ENCODE results near the gene L1CAM.

Gene L1CAM

DNA sequence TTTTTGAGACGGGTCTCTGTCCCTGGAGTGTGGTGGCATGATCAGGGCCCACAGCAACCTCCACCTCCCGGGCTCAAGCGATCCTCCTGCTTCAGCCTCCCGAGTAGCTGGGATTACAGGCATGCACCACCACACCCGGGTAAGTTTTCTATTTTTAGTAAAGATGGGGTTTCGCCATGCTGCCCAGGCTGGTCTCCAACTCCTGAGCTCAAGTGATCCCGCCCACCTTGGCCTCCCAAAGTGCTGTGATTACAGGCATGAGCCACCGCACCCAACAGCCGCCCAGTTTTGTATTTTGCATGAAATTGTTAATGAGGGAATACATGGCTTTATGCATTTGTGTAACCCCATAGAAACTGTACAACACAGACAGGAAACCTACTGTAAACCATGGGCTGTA lies 42.9 kb upstream of the L1CAM start:
- H3K4me1 ChIP-seq (ENCODE audit: insufficient read depth, low read length), result peaks cover 75% of the 10 kb centered on the region
- no peaks in the 10 kb centered on the region for H3K27me3 ChIP-seq (ENCODE audit: insufficient read depth, low read length, poor library complexity)
- H4K20me1 ChIP-seq (ENCODE audit: insufficient read depth, low read length), result peaks cover 5% of the 10 kb centered on the region; the same call in 1 of the 2 replicates
- peak overlapping the region; percentile 46 for H3K27ac ChIP-seq (ENCODE audit: low read length)
- H3K36me3 ChIP-seq (ENCODE audit: insufficient read depth, low read length), result peaks cover 55% of the 10 kb centered on the region
- ATAC-seq (ENCODE audit: insufficient read depth, low read depth), result no peak
- no peak overlapping the region for H2AFZ ChIP-seq (ENCODE audit: low read depth, low read length)
- TF ChIP-seq, protein P1, sequence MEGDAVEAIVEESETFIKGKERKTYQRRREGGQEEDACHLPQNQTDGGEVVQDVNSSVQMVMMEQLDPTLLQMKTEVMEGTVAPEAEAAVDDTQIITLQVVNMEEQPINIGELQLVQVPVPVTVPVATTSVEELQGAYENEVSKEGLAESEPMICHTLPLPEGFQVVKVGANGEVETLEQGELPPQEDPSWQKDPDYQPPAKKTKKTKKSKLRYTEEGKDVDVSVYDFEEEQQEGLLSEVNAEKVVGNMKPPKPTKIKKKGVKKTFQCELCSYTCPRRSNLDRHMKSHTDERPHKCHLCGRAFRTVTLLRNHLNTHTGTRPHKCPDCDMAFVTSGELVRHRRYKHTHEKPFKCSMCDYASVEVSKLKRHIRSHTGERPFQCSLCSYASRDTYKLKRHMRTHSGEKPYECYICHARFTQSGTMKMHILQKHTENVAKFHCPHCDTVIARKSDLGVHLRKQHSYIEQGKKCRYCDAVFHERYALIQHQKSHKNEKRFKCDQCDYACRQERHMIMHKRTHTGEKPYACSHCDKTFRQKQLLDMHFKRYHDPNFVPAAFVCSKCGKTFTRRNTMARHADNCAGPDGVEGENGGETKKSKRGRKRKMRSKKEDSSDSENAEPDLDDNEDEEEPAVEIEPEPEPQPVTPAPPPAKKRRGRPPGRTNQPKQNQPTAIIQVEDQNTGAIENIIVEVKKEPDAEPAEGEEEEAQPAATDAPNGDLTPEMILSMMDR (IDR thresholded peaks at IDR 0.05; ENCODE audit: borderline replicate concordance, extremely low read depth, low read length, poor library complexity, severe bottlenecking), result no peak
- TF ChIP-seq EZH2 (IDR thresholded peaks at IDR 0.05; ENCODE audit: borderline replicate concordance, low read depth, low read length, severe bottlenecking), result no peak
- peak; percentile 28 for DNase-seq
- no peaks in the 10 kb centered on the region for H3K9me3 ChIP-seq (ENCODE audit: insufficient read depth, low read length, severe bottlenecking)
- peak overlapping the region; percentile 0 to 50; a peak in 3 of 4 replicates for H3K4me3 ChIP-seq (ENCODE audit: low read depth in 1 of 2, low read length in 2 of 2)
- H3K9ac ChIP-seq (ENCODE audit: low read depth, low read length), result peak overlapping the region; percentile 44
- H3K79me2 ChIP-seq (ENCODE audit: insufficient read depth, low read length), result peaks cover 63% of the 10 kb centered on the region
- H3K4me2 ChIP-seq (ENCODE audit: insufficient read depth, low read length), result peak overlapping the region; percentile 57

DNA sequence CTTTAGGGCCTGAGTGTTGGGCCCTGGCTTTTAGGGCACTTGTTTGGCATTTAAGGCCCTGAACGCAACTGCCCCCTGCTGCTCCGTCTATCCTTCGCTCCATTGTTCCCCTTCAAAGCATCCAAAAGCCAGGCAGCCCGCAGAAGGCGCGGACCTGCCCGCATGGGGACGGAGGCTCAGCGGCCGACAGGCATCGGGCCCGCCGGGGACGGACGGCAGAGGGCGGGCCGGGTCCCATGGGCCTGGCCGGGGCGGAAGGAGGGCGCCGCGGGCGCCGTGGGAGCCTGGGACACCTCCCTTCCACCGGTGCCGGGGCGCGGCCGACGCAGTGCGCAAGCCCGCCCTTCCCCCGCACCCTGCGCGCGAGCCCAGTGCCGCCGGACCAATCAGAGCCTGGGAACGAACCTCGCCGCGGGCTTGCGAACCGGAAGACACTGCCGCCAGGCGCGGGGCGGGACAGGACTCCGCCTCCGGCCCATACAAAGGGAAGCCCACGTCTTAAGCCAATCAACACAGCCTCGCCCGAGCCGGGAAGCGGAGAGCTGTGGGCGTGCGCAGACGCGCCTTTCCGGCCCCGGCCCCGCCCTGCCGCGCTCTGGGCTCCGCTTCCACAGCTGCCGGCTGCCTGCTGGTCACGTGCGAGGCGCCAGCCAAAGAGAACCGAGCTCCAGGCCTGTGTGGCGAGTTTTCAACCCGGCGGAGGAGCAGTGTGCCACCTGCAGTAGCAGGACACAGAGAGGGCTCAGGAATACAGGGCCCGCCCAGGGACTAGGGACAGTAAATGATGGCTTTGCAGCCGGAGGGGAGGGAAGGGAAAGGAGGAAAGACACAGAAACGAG lies 42.2 kb upstream of the L1CAM start:
- peaks cover 66% of the 10 kb centered on the region for H3K79me2 ChIP-seq (ENCODE audit: insufficient read depth, low read length)
- H3K4me3 ChIP-seq (ENCODE audit: low read depth in 1 of 2, low read length in 2 of 2), result peak overlapping the region; percentile 64
- H3K27ac ChIP-seq (ENCODE audit: low read length), result peak overlapping the region; percentile 100
- H3K36me3 ChIP-seq (ENCODE audit: insufficient read depth, low read length), result peaks cover 58% of the 10 kb centered on the region
- peaks cover 76% of the 10 kb centered on the region for H3K4me1 ChIP-seq (ENCODE audit: insufficient read depth, low read length)
- H4K20me1 ChIP-seq (ENCODE audit: insufficient read depth, low read length), result peaks cover 10% of the 10 kb centered on the region
- peak overlapping the region; percentile 74 for H3K4me2 ChIP-seq (ENCODE audit: insufficient read depth, low read length)
- TF ChIP-seq EZH2 (IDR thresholded peaks at IDR 0.05; ENCODE audit: borderline replicate concordance, low read depth, low read length, severe bottlenecking), result no peak
- TF ChIP-seq, protein P1 (IDR thresholded peaks at IDR 0.05; ENCODE audit: borderline replicate concordance, extremely low read depth, low read length, poor library complexity, severe bottlenecking), result peak; percentile 24
- no peaks in the 10 kb centered on the region for H3K9me3 ChIP-seq (ENCODE audit: insufficient read depth, low read length, severe bottlenecking)
- peak; percentile 96 for DNase-seq
- H2AFZ ChIP-seq (ENCODE audit: low read depth, low read length), result no peak overlapping the region
- peak overlapping the region; percentile 99 for H3K9ac ChIP-seq (ENCODE audit: low read depth, low read length)
- H3K27me3 ChIP-seq (ENCODE audit: insufficient read depth, low read length, poor library complexity), result no peaks in the 10 kb centered on the region
- peak; percentile 69 for ATAC-seq (ENCODE audit: insufficient read depth, low read depth)

GRCh38 chrX:153927672-153927921 lies 41.6 kb upstream of the L1CAM start:
- Histone ChIP-seq H4K20me1 (ENCODE audit: insufficient read depth, low read length) (peaks cover 15% of the 10 kb centered on the region), H3K9me3 (ENCODE audit: insufficient read depth, low read length, severe bottlenecking) (no peaks in the 10 kb centered on the region), H3K27ac (ENCODE audit: low read length) (peak overlapping the region; percentile 100), H3K27me3 (ENCODE audit: insufficient read depth, low read length, poor library complexity) (no peaks in the 10 kb centered on the region), H3K79me2 (ENCODE audit: insufficient read depth, low read length) (peaks cover 68% of the 10 kb centered on the region), H3K4me1 (ENCODE audit: insufficient read depth, low read length) (peaks cover 78% of the 10 kb centered on the region), H3K4me3 (ENCODE audit: low read depth in 1 of 2, low read length in 2 of 2) (peak overlapping the region; percentile 64), H3K4me2 (ENCODE audit: insufficient read depth, low read length) (peak overlapping the region; percentile 74), H3K36me3 (ENCODE audit: insufficient read depth, low read length) (peaks cover 59% of the 10 kb centered on the region), H3K9ac (ENCODE audit: low read depth, low read length) (peak overlapping the region; percentile 99), H2AFZ (ENCODE audit: low read depth, low read length) (no peak overlapping the region)
- ATAC-seq (ENCODE audit: insufficient read depth, low read depth), result no peak
- TF ChIP-seq, protein P1 (IDR thresholded peaks at IDR 0.05; ENCODE audit: borderline replicate concordance, extremely low read depth, low read length, poor library complexity, severe bottlenecking), result no peak
- TF ChIP-seq EZH2 (IDR thresholded peaks at IDR 0.05; ENCODE audit: borderline replicate concordance, low read depth, low read length, severe bottlenecking), result no peak
- no peak for DNase-seq
